ENCODE results near the gene SLC29A2. TPM values are rescaled to one million over a fixed set of nuclear protein-coding genes. Genes with fewer than 3 reads are reported as not detected.

The SLC29A2 gene
- total RNA-seq, 1 donor from 2014 or later = 38.7 TPM

DNA sequence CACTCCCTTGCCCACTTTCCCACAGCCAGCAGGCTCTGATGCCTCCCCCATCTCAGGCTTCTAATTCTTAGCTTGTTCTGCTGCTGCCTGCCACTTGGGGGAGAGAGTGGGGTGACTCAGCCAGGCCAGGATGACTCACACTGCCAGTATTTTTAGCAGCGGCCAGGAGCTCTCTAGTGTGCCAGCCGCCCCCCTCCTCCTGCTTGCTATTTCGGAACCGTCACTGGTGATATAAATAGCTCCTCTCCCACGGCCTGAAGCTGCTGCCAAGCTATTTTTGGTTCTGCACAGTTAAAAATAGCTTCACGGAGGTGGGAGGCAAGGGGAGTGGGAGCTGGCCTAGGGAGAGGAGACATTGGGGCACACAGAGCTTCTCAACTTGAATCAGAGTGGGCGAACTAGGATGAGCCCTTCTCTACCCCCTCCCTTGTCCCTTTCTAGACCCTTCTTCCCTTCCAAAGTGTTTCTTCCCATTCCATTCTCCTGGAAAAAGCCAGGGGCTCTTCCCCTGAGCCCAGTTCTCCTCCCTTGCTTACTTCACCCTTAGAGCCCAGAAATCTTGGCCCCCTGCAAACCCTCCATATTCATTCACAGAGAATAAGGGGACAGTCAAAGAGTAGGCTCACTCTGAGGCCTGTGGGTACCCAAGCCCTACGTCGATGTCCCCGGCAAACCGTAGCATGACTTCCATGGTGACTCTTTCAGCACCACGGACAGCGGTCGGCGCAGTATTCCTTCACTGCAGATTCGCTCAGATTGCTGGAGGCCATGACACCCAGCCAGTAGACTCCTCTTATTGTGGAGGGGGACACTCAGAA, 46.8 kb upstream of the SLC29A2 start:
- H3K27ac Mint-ChIP-seq (ENCODE audit: unreplicated experiment) = no peak overlapping the region
- no peaks in the 10 kb centered on the region for H3K9me3 Mint-ChIP-seq
- peaks cover 30% of the 10 kb centered on the region for H3K4me1 Mint-ChIP-seq
- DNase-seq (ENCODE audit: low read depth, low spot score) = peak; percentile 91
- peak overlapping the region; percentile 42 for H3K4me3 Mint-ChIP-seq
- peaks cover 68% of the 10 kb centered on the region for H3K27me3 Mint-ChIP-seq (ENCODE audit: low read depth)
- TF ChIP-seq, protein P1, sequence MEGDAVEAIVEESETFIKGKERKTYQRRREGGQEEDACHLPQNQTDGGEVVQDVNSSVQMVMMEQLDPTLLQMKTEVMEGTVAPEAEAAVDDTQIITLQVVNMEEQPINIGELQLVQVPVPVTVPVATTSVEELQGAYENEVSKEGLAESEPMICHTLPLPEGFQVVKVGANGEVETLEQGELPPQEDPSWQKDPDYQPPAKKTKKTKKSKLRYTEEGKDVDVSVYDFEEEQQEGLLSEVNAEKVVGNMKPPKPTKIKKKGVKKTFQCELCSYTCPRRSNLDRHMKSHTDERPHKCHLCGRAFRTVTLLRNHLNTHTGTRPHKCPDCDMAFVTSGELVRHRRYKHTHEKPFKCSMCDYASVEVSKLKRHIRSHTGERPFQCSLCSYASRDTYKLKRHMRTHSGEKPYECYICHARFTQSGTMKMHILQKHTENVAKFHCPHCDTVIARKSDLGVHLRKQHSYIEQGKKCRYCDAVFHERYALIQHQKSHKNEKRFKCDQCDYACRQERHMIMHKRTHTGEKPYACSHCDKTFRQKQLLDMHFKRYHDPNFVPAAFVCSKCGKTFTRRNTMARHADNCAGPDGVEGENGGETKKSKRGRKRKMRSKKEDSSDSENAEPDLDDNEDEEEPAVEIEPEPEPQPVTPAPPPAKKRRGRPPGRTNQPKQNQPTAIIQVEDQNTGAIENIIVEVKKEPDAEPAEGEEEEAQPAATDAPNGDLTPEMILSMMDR (conservative IDR thresholded peaks at IDR 0.05) = no peak
- peaks cover 2% of the 10 kb centered on the region for H3K36me3 Mint-ChIP-seq (ENCODE audit: low read depth)

DNA sequence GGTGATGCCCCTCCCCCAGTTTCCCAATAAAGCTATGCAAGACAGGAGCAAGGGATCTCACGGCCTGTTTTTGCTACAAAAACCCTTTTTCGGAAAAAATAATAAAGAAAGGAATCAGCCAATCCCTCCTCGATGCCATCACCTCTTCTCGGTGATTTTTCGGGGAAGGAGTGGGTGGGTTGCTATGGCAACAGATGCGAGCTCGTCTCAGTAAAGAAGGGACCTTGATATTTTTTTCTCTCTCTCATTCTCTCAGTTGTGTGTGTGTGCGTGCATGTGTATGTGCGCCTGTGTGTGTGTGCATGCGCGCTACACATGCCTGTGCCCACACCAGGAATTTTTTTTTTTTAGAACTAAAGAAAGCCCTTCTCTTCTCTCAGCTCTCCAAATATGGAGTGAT, 45.4 kb upstream of the SLC29A2 start:
- Mint-ChIP-seq H3K9me3 (no peaks in the 10 kb centered on the region), H3K27ac (ENCODE audit: unreplicated experiment) (no peak overlapping the region), H3K36me3 (ENCODE audit: low read depth) (no peaks in the 10 kb centered on the region), H3K4me3 (no peak overlapping the region), H3K27me3 (ENCODE audit: low read depth) (peaks cover 62% of the 10 kb centered on the region), H3K4me1 (peaks cover 30% of the 10 kb centered on the region)
- TF ChIP-seq, protein P1 (conservative IDR thresholded peaks at IDR 0.05) = no peak
- no peak for DNase-seq (ENCODE audit: low read depth, low spot score)

- Mint-ChIP-seq H3K9me3 (no peaks in the 10 kb centered on the region), H3K4me3 (no peak overlapping the region), H3K4me1 (peaks cover 32% of the 10 kb centered on the region), H3K27ac (ENCODE audit: unreplicated experiment) (no peak overlapping the region), H3K36me3 (ENCODE audit: low read depth) (no peaks in the 10 kb centered on the region), H3K27me3 (ENCODE audit: low read depth) (peaks cover 48% of the 10 kb centered on the region)
- no peak for DNase-seq (ENCODE audit: low read depth, low spot score)
- TF ChIP-seq, protein P1 (conservative IDR thresholded peaks at IDR 0.05) = no peak
Measured at GRCh38 chr11:66415423-66415822, 43.9 kb upstream of the SLC29A2 start.

GRCh38 chr11:66414120-66414934, 42.8 kb upstream of the SLC29A2 start:
- H3K4me3 Mint-ChIP-seq = no peak overlapping the region
- no peaks in the 10 kb centered on the region for H3K9me3 Mint-ChIP-seq
- H3K36me3 Mint-ChIP-seq (ENCODE audit: low read depth) = no peaks in the 10 kb centered on the region
- no peak overlapping the region for H3K27ac Mint-ChIP-seq (ENCODE audit: unreplicated experiment)
- DNase-seq (ENCODE audit: low read depth, low spot score) = no peak
- TF ChIP-seq, protein P1 (conservative IDR thresholded peaks at IDR 0.05) = no peak
- peaks cover 29% of the 10 kb centered on the region for H3K4me1 Mint-ChIP-seq
- peaks cover 39% of the 10 kb centered on the region for H3K27me3 Mint-ChIP-seq (ENCODE audit: low read depth)

GRCh38 chr11:66413167-66413566, 41.6 kb upstream of the SLC29A2 start:
- TF ChIP-seq, protein P1 (conservative IDR thresholded peaks at IDR 0.05) = no peak
- H3K27ac Mint-ChIP-seq (ENCODE audit: unreplicated experiment) = no peak overlapping the region

More at GRCh38 chr11:66413167-66413566, 41.6 kb upstream of the SLC29A2 start:
- Mint-ChIP-seq H3K4me3 (no peak overlapping the region), H3K36me3 (ENCODE audit: low read depth) (no peaks in the 10 kb centered on the region), H3K9me3 (no peaks in the 10 kb centered on the region), H3K4me1 (peaks cover 26% of the 10 kb centered on the region), H3K27me3 (ENCODE audit: low read depth) (peaks cover 33% of the 10 kb centered on the region)
- DNase-seq (ENCODE audit: low read depth, low spot score) = no peak
